Ramos (cell line): ENCODE measurements around the gene LRCOL1.

Experiments
- in situ Hi-C: fragments of 300-500 bp; cut with MboI; formaldehyde crosslinking; loops from one replicate; pipeline ENCODE4 v1.14.3; 2022; ENCODE audit warnings: low sequenced_read_pairs; ENCODE audit not compliant: unreplicated experiment

Gene LRCOL1

DNA sequence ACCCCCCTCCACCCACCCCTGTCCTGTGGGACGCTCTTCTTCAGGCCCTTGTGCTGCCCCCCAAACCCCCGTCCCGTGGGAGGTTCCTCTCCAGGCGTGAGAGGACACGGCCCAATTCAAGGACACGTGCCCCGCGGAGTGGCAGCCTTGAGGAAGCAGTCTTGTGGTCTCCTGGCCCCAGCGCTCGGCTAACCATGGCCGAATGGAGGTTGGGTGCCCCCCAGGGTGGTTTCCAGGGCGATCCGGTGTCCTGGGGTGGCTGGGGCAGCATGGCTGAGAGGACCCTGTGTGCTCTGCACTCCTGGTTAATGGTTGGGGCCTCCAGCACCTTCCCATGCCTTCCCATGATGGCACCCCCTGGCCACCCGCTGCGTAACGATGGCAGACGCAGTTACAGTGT is 53.6 kb downstream of the LRCOL1 start:
- in situ Hi-C loops: loop anchor here (10.0 kb wide), 1 partner anchor 122 kb away; no protein-coding TSS in a partner anchor

DNA sequence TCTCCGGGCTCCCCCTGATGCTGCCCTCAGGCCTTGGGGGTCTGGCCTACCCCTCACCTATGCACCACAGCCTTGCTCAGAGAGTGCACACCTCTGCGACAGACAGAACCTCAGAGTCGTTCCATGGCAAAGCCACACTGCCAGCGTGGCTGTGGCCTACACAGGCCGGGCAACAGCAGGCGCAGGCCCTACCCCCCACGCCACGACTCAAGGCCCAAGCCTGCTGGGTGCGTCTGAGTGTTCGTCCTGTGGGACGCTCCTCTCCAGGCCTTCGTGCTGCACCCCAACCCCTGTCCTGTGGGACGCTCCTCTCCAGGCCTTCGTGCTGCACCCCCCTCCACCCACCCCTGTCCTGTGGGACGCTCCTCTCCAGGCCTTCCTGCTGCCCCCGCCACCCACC is 54.2 kb downstream of the LRCOL1 start:
- in situ Hi-C loops: loop anchor here (10.0 kb wide), 1 partner anchor 121 kb away; no protein-coding TSS in a partner anchor

DNA sequence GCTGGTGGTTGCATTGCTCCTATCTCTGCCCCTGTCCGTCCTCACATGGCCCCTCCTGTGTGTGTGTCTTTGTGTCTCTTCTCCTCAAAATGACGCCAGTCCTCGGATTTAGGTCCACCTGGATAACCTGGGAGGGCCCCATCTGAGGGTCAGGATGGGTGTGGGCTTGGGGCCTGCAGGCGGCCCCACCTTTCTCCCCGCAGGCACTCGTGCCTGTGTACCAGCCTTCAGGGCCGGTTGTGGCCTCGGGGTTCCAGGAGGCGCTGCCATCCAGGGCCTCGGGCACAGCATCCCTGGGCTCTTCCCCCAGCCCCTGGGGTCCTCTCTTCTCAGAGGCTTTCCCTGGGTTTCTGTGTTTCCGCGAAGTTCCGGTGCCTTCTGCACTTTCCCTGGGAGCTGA is 54.7 kb downstream of the LRCOL1 start:
- in situ Hi-C loops: loop anchor here (10.0 kb wide), 1 partner anchor 121 kb away; no protein-coding TSS in a partner anchor

DNA sequence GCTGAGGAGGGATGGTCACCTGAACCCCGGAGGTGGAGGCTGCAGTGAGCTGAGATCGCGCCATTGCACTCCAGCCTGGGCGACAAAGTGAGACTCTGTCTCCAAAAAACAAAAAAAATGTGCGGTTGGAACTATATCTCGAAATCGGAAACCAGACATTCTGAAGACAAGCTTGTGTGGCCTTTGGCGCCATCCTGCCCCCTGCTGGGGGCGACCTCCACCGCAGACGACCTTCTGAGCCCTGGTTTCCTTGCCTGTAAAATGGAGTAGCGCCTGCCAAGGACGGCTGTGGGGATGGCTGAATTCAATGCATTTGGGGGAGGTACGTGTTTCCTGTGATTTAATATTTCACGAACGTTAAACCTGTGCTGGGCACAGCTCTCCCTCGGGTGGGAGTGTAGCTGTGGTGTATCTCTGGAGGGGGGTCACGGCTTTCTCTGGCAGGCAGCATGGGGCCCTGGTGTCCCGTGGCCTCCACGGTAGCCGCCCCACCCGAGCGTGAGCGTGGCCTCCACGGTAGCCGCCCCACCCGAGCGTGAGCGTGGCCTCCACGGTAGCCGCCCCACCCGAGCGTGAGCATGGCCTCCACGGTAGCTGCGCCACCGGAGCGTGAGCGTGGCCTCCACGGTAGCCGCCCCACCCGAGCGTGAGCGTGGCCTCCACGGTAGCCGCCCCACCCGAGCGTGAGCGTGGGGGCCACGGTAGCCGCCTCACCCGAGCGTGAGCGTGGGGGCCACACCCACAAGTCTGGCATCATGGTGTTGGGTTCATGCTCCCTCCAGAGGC is 55.3 kb downstream of the LRCOL1 start:
- in situ Hi-C loops: loop anchor here (10.0 kb wide), 1 partner anchor 120 kb away; no protein-coding TSS in a partner anchor
